NCI-H187 treated with DMSO at 0.1 percent for 48 hours (cell line): ENCODE results near the gene PLEKHA8.

ENCODE experiments used
- DNase-seq: peaks from one replicate; lab custom pipeline; 2025; lab: John Stamatoyannopoulos, UW

Gene PLEKHA8

GRCh38 chr7:30028216-30028748, at the start of gene PLEKHA8:
PLEKHA8 (plus strand) TSS chr7:30028412; CDS start chr7:30028763, 351 bp downstream.
- no peak for DNase-seq

GRCh38 chr7:29980151-29980550, 48.1 kb upstream of the PLEKHA8 start:
- no peak for DNase-seq

GRCh38 chr7:29987083-29987482, 41.1 kb upstream of the PLEKHA8 start:
- DNase-seq, result no peak

- DNase-seq, result no peak
Measured at GRCh38 chr7:29987811-29988317, 40.3 kb upstream of the PLEKHA8 start.

- no peak for DNase-seq
Measured at GRCh38 chr7:29988424-29989256, 39.6 kb upstream of the PLEKHA8 start.

GRCh38 chr7:29989257-29989995, 38.8 kb upstream of the PLEKHA8 start, which contains the start of gene SCRN1:
SCRN1 (minus strand) TSS chr7:29989801; CDS start chr7:29969067, 20,734 bp downstream.
- no peak for DNase-seq

GRCh38 chr7:29990931-29991330, 37.3 kb upstream of the PLEKHA8 start:
- no peak for DNase-seq

GRCh38 chr7:29991937-29992336, 36.3 kb upstream of the PLEKHA8 start:
- no peak for DNase-seq

- no peak for DNase-seq
Measured at GRCh38 chr7:29993140-29993539, 35.1 kb upstream of the PLEKHA8 start.

- DNase-seq, result no peak
Measured at GRCh38 chr7:29995652-29996051, 32.6 kb upstream of the PLEKHA8 start.

- no peak for DNase-seq
Measured at GRCh38 chr7:29996321-29996720, 31.9 kb upstream of the PLEKHA8 start.

- no peak for DNase-seq
Measured at GRCh38 chr7:29998489-29998888, 29.7 kb upstream of the PLEKHA8 start.

- peak; percentile 82 for DNase-seq
Measured at GRCh38 chr7:30001998-30002397, 26.2 kb upstream of the PLEKHA8 start.

- no peak for DNase-seq
Measured at GRCh38 chr7:30003098-30003497, 25.1 kb upstream of the PLEKHA8 start.

- no peak for DNase-seq
Measured at GRCh38 chr7:30005464-30005863, 22.7 kb upstream of the PLEKHA8 start.

GRCh38 chr7:30010021-30010420, 18.2 kb upstream of the PLEKHA8 start:
- no peak for DNase-seq

GRCh38 chr7:30012757-30013156, 15.5 kb upstream of the PLEKHA8 start:
- DNase-seq, result no peak

GRCh38 chr7:30018451-30018850, 9.8 kb upstream of the PLEKHA8 start:
- no peak for DNase-seq

GRCh38 chr7:30019387-30019786, 8.8 kb upstream of the PLEKHA8 start:
- no peak for DNase-seq

- DNase-seq, result no peak
Measured at GRCh38 chr7:30019960-30020359, 8.3 kb upstream of the PLEKHA8 start.

- no peak for DNase-seq
Measured at GRCh38 chr7:30020535-30020934, 7.7 kb upstream of the PLEKHA8 start.

- no peak for DNase-seq
Measured at GRCh38 chr7:30022991-30023390, 5.2 kb upstream of the PLEKHA8 start.

GRCh38 chr7:30023524-30023923, 4.7 kb upstream of the PLEKHA8 start:
- DNase-seq, result no peak
